NCI-H1694 (cell line): ENCODE measurements around the gene CHRM2.

ENCODE experiments used
- DNase-seq: peaks from one replicate; lab custom pipeline; 2025; lab: John Stamatoyannopoulos, UW

The CHRM2 gene

DNA sequence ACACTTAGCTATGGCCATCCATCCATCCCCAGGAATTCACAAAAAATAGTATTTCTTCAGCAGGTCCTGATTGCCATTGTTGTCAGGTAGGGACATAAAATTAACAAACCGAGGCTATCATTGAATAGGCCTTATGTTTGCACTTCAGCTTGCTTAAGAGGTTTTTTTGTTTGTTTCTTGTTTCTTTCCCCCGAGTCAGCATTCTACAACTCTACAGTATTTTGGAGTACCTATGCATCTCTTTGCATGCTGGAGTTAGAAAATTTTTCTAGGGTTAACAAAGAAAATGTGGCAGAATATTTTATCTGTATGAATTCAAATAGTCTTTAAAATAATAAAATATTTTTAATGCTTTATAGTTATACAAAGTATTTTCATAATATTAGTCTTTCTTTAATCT, 26.3 kb downstream of the CHRM2 start:
- no peak for DNase-seq

DNA sequence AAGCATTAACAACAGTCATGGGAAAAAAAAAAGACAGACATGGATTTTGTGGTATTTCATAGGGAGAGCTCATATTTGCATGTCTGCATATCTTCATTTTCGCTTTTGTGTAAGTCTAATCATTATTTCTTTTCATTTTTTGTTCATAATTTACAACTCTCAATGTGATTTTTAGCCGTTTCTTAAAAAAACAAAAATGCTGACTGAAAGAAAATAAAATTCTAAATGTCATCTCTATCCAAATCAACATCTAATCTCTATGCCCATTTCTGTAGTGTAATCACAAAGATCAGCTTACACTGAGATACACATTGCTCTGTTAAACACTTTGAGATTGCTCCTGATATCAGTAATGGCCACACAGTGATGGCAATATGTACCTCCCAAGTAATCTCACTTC, 29.2 kb downstream of the CHRM2 start:
- DNase-seq = no peak

DNA sequence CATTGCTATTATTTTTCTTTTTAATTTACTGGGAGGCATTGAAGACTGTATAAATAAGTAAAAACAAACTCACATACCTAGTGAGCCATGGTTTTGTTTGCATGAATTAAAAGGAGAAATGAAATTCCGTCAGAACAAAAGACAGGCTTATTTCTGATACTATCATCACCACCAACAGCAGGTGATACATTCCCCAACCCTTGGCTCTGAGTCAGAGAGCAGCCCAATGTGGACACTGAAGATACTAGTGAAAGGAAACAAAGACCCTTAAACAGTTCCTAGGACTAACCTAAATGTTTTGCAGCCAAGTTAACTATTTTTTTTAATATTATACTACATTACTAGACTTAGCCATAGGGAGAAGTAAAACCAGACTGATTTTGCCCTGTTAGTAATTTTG, 31.6 kb downstream of the CHRM2 start:
- no peak for DNase-seq

DNA sequence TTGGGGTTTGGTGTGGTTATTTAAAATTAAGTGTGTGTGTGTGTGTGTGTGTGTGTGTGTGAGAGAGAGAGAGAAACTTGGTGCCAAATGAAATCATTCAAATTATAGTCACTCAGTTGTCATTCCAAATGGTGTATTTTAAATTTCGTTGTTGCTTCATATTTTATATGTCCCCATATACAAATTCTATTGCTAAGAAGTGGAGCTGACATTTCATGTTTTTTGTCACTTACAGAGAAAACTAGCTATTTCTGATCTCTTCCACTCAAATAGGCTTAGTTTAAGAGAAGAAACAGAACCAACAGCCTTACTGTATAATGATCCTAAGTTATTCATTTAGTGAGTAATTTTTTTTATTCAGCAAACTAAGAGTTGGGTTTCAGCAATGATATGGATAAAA, 42.3 kb downstream of the CHRM2 start:
- no peak for DNase-seq

DNA sequence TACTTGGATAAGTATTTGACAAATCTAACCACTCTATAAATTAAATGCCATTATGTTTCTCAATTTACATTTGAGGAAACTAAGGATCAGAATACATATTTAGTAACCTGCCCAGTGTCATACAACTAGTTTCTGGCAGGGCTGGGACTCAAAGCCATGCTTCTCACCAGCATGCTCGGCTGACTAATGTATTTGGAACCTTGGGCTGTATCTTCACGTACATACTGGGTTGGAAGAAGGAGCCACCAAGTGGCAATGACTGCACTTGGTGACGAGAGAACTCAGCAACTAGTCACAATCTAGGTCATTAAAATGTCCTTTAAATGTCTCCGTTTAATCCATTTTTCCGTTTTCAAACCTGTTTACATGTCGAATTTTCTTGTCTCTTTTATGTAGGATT, 42.9 kb downstream of the CHRM2 start:
- no peak for DNase-seq

DNA sequence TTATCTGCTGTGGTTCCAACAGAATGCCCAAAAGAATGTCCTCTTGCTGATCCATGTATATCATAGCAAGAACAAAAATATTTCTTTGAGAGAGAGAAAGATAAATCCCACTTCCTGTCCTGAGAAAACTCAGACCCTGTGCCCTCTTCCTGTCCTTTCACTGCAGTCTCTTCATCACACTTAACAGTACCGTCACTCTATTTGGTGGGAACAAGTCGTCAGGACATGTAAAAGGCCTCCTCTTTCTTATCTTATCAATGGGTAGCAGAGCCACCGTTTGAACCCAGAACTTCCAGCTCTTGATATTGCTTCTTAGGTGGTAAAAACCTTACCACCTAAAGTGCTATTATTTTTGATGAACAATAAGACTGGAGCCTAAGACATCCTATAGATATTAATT, 43.9 kb downstream of the CHRM2 start:
- no peak for DNase-seq

DNA sequence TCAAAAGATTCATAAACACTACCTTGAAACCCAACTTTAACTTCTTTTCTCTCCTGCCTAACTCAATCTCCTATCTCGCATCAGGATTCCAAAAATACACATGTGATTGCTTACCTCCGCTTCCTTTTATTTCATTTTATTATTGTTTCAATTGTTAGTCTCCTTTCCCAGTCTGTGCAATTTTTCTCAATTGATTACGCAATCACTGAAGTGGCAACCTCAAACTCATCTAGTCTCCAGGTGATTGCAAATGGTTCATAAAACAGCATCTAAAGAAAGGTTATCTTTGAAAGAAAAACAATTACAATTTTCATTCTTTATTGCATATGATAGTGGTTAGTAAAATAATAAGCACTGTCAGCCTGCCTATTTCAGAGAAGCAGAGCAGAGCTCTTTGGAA, 45.6 kb downstream of the CHRM2 start:
- no peak for DNase-seq

DNA sequence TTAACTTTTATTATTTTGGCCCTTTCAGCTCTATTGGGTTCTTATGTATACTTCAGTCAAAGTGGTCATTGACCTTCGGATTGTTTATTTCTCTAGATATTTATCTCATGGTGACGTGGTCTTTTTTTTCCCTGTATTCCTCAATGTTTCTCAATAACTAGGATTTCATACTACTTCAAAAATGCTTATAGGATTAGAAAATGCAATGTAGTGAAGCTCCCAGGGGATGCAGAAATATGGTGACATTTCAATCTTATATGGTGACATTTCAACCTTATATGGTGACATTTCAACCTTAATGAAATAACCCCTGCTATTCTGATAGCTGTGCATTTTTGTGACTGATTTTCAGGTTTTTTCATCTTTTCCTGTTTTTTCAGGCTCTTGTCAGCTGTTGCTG, 51.4 kb downstream of the CHRM2 start:
- no peak for DNase-seq

DNA sequence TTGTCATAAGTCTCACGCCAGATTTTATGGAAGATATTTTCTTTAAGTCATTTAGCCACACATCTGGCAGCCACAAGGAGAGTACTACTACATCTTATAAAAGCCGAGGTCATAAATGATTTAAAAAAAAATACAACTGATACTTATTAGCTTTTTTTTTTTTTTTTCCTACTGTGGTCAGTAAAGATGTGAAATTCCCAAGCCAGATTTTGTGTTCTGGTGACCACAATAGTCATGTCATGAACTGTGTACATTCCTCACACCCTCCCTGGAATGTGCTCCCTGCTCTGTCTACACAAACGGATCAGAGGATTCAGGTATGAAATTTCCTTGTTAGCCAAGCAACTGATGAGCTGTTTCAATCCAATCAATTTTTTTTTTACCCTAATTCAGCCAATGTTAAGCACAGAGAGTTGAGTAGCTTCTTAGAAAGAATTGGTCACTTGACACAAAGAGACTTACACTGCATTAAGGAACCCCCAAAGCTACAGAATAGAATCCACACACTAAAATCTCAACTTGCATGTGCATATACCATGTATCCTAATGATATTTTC, 54.7 kb downstream of the CHRM2 start:
- no peak for DNase-seq

DNA sequence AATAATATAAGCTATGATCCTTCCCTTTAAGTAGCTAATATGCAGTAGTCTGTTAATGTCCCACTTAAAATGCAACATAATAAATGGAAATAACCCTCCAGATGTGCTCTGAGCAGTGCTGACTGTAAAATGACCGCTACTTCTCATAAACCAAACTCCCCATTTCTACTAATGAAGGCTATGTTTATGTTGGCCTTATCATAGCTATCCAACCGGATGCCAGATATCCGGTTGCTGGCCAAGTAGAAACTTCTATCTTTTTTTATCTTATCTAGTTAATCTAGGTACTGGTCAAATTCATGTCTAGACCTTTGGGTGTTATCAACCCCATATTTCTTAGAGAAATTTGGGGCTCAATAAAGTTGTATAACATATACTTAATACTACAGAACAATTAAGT, 56.6 kb downstream of the CHRM2 start:
- no peak for DNase-seq

DNA sequence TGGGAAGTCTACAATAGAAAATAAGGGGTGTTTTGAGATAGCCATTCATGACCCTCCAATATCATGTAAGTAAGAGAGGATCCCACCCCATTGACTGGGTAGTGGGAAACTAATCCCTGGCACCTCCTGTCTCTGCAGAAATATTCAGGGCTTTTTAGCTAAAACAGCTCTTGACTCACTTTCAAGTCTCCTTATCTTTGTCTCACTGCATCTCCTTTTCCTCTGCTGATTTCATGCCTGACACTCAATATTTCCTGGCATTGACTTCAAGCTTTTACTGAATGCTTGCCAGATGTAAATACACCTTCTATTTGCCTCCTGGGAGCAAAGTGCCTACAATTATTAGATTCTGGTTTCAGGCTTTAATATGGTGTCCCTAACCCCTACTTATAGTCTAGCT, 57.1 kb downstream of the CHRM2 start:
- no peak for DNase-seq

DNA sequence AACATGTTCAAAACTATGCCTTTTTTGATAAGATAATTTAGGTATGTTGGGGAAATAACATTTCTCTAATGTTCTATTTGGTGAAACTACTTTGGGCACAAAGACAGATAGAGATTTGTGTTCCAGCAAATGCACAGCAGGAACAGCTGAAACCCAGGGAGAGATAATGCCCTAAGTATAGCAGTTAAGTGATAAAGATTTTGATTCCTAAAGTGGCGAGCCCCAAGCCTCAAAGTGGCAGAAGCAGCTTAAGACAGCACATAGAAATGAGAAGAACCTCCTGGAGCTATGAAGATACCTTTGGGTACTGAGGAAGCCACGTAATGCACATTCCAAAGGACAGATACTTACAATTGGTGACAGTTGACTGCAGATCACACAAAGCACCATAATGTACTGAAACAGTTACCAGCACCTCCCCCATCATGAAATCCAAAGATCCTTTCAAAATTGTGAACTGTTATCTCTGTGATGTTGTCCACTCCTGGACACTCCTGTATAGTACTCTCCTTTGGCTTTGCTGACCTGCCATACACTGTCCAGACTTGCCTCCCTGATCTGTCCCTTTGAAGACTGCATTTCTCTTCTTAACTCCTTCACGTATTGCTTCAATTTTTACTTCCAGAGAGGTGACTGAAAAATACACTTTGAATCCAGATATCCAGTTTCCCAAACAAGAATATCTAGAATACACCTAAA, 62.9 kb downstream of the CHRM2 start:
- no peak for DNase-seq

DNA sequence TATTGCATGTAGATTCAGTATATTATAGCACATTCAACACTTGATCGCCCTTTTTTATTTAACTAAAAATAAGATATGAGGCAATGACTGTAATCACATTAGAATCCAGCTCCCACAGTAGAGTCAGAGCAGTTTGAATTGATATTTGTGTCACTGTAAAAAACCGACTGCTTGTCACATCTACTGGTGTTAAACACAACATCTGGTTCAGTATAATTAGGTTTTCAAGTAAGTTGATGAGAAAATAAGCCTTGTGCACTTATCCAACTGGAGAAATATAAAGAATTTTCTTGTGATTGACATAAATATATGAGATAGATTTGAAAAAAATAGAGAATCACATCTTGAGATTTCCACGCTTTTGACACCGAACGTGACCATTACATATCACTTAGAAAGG, 69.0 kb downstream of the CHRM2 start:
- no peak for DNase-seq

DNA sequence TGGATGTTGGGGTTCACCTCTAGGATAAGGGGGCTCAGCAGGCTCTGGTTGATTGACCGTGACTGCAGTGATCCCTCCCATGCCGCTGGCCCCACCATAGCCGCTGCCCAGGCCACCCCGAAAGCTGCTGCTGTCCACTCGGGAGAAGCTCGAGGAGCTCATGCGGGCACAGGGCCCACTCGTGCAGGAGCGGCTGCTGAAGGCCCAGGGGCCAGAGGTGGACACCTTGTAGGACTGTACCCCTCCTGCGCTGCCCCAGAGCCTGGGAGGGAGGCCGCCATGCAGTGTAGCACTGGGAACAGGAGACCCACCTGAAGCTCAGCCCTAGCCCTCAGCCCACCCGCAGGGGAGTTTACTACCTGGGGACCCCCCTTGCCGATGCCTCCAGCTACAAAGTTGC, 70.0 kb downstream of the CHRM2 start:
- no peak for DNase-seq

DNA sequence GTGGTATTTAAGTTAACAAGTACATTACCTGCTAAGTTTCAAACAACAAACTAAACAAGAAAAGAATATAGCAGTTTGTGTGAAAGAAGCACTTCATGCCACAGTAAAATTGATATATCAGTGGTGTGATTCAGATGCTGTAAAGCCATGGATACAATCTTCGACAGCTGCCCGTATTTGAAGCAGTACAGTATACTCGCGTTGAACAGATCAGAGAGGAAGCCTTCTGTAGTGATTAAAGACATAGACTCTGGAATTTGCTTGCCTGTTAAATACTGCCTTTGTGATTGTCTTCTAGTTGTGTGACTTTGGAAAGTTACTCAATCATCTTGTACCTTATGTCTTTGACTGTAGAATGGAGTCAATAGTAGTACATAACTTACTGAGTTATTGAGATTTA, 71.7 kb downstream of the CHRM2 start:
- DNase-seq = no peak

DNA sequence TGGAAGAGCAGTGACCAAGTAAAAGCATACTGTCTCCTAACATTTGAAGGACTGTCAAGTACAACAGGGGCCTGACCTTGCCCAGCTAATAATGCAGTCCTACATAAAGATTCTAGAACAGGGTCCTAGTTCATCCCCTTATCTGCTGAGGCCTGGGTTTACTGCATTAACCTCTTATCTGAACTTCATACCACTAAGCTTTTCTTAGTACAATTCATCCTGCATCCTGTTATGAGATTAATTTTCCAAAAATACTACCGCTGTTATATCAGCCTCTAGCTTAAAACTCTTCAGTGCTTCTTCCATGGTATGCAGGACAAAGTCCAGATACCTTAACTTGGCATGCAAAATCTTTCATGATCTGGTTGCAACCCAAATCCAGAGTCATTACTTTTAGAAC, 72.5 kb downstream of the CHRM2 start:
- DNase-seq = no peak

DNA sequence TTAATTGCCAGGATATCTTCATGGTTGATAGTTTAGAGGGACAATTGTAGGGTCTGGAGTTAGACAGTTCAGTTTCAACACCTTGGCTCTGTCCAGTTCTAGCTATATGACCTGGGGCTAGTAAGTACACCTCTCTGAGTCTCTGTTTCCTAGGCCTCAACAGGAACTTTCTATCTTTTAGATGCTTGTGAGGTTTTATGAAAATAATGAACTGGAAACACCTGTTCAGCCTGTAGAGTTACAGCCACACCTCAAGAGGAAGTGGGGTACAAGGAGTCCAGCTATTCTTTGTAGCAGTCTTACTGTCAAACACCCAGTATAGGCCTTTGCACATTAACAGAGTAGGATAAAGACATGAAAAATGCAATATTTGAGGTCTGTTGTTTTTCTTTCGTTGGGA, 73.4 kb downstream of the CHRM2 start:
- DNase-seq = no peak

DNA sequence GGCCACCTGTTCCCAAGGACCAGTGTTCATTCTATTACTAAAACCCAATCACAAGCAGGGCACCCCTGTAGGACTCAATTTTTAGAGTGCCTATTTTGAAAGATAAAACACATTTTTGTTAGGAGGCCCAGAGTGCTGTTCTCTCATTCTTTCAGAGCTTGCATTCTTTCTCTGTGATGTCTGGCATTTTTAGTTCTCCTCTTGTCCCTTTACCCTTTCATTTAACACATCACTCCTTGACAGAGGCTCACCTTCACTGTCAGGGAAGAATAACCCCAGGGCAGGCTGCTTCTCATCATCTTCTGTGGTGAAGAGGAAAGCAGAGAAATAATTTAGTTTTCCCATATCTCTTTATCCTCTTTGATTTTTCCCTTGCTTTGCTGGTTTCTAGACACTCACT, 73.9 kb downstream of the CHRM2 start:
- DNase-seq = no peak

DNA sequence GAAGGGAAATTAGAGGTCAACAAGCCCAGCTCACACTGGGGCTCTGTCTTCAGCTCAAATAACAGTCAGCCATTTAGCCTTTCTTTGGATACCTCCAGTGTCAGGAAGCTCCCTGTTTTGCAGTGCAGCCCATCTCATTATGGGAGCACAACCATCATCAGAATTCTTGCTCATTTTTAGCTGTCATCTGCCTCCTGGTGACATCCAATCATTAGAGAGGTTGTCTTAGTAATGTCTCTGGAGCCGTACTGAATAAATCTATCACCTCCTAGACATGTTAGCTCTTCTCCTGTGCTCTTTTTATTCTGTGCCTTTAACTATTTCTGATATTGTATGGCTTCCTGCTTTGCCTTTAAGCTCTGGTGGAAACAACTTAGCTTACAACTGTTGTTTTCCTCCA, 74.5 kb downstream of the CHRM2 start:
- DNase-seq = no peak

DNA sequence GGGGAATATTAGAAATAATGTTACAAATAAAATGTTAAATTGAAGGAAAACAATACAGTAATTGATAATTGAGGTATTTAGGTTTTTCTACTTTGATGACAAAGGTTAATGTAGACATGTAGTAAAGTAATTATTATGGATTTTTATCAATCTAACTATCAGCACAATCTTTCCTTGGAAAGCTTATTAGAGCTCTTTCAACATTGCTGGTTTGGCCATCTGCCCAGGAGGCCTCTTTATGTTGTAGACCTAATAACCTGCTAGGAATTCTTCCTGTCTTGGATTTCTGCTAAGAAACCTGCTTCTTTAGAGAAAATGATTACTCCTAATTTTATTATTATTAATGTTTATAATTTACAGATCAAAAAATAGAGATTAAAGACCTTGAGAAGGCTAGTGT, 78.9 kb downstream of the CHRM2 start:
- no peak for DNase-seq

DNA sequence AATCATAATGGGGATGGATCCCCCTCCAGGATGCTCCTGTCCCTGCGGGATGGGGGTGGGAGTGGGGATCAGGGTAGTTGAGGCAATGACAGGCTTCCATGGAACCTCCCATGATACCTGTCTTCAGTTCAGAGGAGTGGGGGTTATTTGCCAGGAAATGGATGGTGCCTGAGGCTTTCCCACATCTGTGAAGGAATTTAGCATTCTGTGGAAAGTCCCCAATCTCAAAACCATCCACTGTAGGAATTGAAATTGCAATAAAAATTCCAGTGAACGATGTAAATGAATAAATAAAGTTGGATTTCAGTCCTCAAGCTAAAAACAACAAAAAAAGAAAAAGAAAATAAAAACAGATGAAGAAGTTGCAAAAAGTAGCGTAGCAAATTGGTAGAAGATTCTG, 81.9 kb downstream of the CHRM2 start:
- no peak for DNase-seq

DNA sequence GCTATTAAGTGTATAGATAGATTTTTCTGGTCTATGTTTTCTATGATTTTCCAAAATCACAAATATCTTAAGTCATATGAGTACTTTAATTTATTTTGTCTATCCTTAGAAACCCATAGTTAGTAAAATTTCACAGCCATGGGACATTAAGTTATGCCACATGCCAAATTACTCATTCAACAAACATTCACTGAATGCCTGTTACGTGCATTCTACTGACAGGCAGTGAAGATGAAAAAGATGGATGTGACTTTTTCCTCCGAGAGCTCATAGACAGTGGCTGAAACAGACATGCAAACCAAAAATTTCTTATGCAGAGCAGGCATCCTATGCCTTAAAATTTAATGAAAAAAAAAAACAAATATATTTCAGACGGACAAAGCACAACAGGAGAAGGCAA, 84.9 kb downstream of the CHRM2 start:
- no peak for DNase-seq

DNA sequence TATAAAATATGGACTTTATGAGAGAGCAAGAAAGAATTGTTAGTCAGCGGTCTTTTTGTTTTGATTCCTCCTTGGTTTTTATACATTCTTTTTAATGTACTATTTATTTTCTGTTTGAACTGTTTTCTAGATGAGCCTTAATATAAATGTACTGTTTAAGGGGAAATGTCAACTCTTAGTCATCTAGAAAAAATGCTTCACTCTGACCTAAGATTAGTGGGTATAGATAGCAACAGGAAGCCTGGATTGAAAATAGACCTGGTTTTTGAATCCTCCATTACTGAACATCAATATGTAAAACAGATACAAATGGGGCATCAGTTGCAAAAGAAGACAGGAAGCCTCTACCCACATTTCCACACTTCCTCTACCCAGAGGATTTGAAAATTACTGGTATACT, 87.8 kb downstream of the CHRM2 start:
- DNase-seq = no peak

DNA sequence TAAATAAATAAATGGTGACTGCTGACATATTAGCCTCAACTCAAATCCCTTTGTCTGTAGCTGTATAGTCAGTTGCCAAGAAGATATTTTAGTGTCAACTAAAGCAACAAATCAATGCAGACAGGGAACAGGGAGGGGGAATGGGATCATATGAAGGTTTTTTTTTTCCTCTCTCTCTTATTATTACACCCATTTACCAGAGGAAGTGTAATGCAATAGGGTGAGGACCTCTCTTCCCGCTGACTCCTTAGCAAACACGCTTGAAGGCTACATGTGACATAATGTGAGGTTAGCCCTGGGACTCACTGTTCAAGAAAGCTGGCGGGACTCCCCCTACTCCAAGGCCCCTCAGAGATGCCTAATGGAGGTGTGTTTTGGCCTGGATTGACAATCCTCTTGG, 88.2 kb downstream of the CHRM2 start:
- no peak for DNase-seq

DNA sequence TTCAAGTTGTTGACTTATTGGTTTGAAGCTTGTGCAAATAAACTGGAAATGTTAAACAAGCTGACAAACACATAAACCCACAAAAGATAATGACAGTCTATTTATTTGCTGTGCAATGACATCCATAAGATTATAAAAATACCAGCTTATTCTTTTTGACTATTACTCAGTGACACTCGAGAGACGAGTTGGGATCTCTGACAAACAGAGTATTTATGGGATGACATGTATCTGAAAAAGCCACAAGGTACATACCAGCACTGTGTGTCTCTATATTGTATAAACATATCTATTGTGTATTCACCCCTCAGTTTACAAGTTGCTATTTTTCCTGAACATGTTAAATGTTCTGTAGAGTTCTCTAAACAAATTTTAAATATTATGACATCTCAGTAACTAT, 88.9 kb downstream of the CHRM2 start:
- no peak for DNase-seq
